CD4-positive, alpha-beta T cell treated with Interleukin-15 for 1 hour (primary cell): ENCODE measurements around the gene C1orf35.

ENCODE experiments used
- DNase-seq: peaks from one replicate; pipeline ENCODE4 v3.0.0-alpha.2; 2020

Gene C1orf35

GRCh38 chr1:228062085-228062791, 40.9 kb downstream of the C1orf35 start:
- no peak for DNase-seq

- no peak for DNase-seq
These were observed 41.6 kb downstream of the C1orf35 start for GRCh38 chr1:228061411-228062084.

- DNase-seq: no peak
These were observed 42.5 kb downstream of the C1orf35 start for GRCh38 chr1:228060458-228061190.

DNA sequence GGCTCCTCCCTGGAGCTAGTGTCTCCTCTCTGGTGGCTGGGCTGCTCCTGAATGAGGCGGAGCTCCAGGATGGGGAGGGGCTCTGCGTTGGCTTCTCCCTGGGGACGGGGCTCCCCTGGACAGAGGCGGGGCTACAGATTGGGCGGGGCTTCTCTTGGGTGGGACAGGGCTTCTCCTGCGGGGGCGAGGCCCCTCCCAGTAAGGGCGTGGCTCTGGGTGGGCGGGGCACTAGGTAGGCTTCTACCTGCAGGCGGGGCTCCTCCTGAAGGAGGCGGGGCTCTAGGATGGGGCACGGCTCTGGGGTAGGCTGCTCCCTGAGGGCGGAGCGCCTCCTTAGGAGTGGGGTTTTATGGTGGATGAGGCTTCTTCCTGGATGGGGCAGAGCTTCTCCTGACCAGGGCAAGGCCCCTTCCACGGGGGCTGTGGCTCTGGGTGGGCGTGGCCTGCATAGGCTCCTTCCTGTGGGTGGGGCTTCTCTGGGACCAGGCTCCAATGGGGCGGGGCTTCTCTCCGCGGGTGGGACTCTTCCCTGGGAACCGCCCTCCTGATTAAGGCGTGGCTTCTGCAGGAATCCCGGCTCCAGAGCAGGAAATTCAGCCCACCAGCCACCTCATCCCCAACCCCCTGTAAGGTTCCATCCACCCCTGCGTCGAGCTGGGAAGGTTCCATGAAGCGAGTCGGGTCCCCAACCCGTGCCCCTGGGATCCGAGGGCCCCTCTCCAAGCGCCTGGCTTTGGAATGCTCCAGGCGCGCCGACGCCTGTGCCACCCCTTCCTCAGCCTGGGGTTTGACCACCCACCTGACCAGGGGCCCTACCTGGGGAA, 43.3 kb downstream of the C1orf35 start:
- DNase-seq: peak; percentile 79

GRCh38 chr1:228058949-228059633, 44.0 kb downstream of the C1orf35 start:
- DNase-seq: peak; percentile 71

GRCh38 chr1:228058172-228058948, 44.8 kb downstream of the C1orf35 start:
- DNase-seq: no peak
